Nephron progenitor cell (in vitro differentiated cells): ENCODE measurements around the gene MMP13.
"Not testable (repeated sequence)": the region's sequence is repeated elsewhere in the genome, so short reads cannot be mapped to it uniquely, and the experiment has no call there.

Experiments
- DNase-seq: peaks from one replicate; pipeline ENCODE4 v3.0.0; 2021
- H3K27ac Mint-ChIP-seq: 2 replicates; pipeline ENCODE4 v1.8.0; 2021; ENCODE audit warnings: mild to moderate bottlenecking, moderate library complexity, mixed read lengths
- H3K27me3 Mint-ChIP-seq: 2 replicates; pipeline ENCODE4 v1.8.0; 2021; ENCODE audit warnings: mild to moderate bottlenecking, low read depth, mixed read lengths; ENCODE audit not compliant: poor library complexity
- H3K36me3 Mint-ChIP-seq: 2 replicates; pipeline ENCODE4 v1.8.0; 2021; ENCODE audit warnings: low read depth, mixed read lengths
- H3K4me1 Mint-ChIP-seq: 2 replicates; pipeline ENCODE4 v1.8.0; 2021; ENCODE audit warnings: mixed read lengths
- H3K4me3 Mint-ChIP-seq: 2 replicates; pipeline ENCODE4 v1.8.0; 2021; ENCODE audit warnings: mild to moderate bottlenecking, moderate library complexity, mixed read lengths
- H3K9me3 Mint-ChIP-seq: 2 replicates; pipeline ENCODE4 v1.8.0; 2021; ENCODE audit warnings: mild to moderate bottlenecking, moderate library complexity, mixed read lengths
- CTCF ChIP-seq: fragments of 200-600 bp; sonication (generic); IDR thresholded peaks from 2 replicates; pipeline ENCODE4 v1.5.0; 2021; ENCODE audit warnings: antibody characterized with exemption

Gene MMP13

GRCh38 chr11:102912482-102912830 is 43.1 kb downstream of the MMP13 start:
- peaks cover 6% of the 10 kb centered on the region for H3K4me1 Mint-ChIP-seq
- no peak for DNase-seq
- TF ChIP-seq CTCF: no peak
- peaks cover 6% of the 10 kb centered on the region for H3K36me3 Mint-ChIP-seq
- no peak overlapping the region for H3K4me3 Mint-ChIP-seq
- no peak overlapping the region for H3K27ac Mint-ChIP-seq
- H3K27me3 Mint-ChIP-seq: peaks cover 9% of the 10 kb centered on the region
- peaks cover 17% of the 10 kb centered on the region for H3K9me3 Mint-ChIP-seq

- no peak for TF ChIP-seq CTCF
- H3K36me3 Mint-ChIP-seq: peaks cover 6% of the 10 kb centered on the region
- peaks cover 6% of the 10 kb centered on the region for H3K4me1 Mint-ChIP-seq
- H3K27me3 Mint-ChIP-seq: peaks cover 9% of the 10 kb centered on the region
- H3K27ac Mint-ChIP-seq: no peak overlapping the region
- no peak overlapping the region for H3K4me3 Mint-ChIP-seq
- DNase-seq: no peak
- H3K9me3 Mint-ChIP-seq: peaks cover 17% of the 10 kb centered on the region
Observed at GRCh38 chr11:102911758-102912481, 43.6 kb downstream of the MMP13 start.

- not testable (repeated sequence) for H3K27ac Mint-ChIP-seq, H3K36me3 Mint-ChIP-seq, DNase-seq, H3K27me3 Mint-ChIP-seq, H3K4me3 Mint-ChIP-seq, H3K4me1 Mint-ChIP-seq
- H3K9me3 Mint-ChIP-seq: peaks cover 17% of the 10 kb centered on the region
Observed at GRCh38 chr11:102905848-102906247, 49.7 kb downstream of the MMP13 start.

- DNase-seq, H3K4me3 Mint-ChIP-seq, H3K9me3 Mint-ChIP-seq, H3K27me3 Mint-ChIP-seq, H3K36me3 Mint-ChIP-seq, H3K4me1 Mint-ChIP-seq, H3K27ac Mint-ChIP-seq: not testable (repeated sequence)
Observed at GRCh38 chr11:102903895-102904294, 51.6 kb downstream of the MMP13 start.

- Mint-ChIP-seq H3K27ac (no peak overlapping the region), H3K4me3 (no peak overlapping the region), H3K9me3 (peaks cover 17% of the 10 kb centered on the region), H3K36me3 (no peaks in the 10 kb centered on the region), H3K27me3 (no peaks in the 10 kb centered on the region), H3K4me1 (no peaks in the 10 kb centered on the region)
- DNase-seq: no peak
- no peak for TF ChIP-seq CTCF
Observed at GRCh38 chr11:102900346-102900745, 55.2 kb downstream of the MMP13 start.
